Measurements from ENCODE around the gene SLC2A13.

- TF ChIP-seq CREB1 (CRISPR knock-in tag; IDR thresholded peaks at IDR 0.05) (no peak), FOXK1 (CRISPR knock-in tag; IDR thresholded peaks at IDR 0.05) (no peak), USF1 (CRISPR knock-in tag; IDR thresholded peaks at IDR 0.05) (no peak), ZNF281 (CRISPR knock-in tag; IDR thresholded peaks at IDR 0.05) (no peak)
These were observed 112.6 kb downstream of the SLC2A13 start for GRCh38 chr12:39993268-39993667.
